Large intestine (tissue), 3 donors: ENCODE data around the gene MYO7B. TPM values are rescaled to one million over a fixed set of nuclear protein-coding genes. Genes with fewer than 3 reads are reported as not detected.

Experiments used
- DNase-seq, 2 donors: peaks; one replicate each; pipeline versions ENCODE4 v3.0.0 to v3.0.0-alpha.2; 2013
- H3K27ac ChIP-seq: one replicate; pipeline ENCODE4 v1.5.1; 2013; ENCODE audit warnings: low read length
- H3K27me3 ChIP-seq: 2 replicates; pipeline ENCODE4 v1.6.1; 2013; ENCODE audit warnings: low read length; ENCODE audit not compliant: control insufficient read depth, insufficient read depth
- H3K36me3 ChIP-seq: 2 replicates; pipeline ENCODE4 v1.6.1; 2013; ENCODE audit warnings: low read length; ENCODE audit not compliant: control insufficient read depth, insufficient read depth
- H3K4me1 ChIP-seq: one replicate; pipeline ENCODE4 v1.6.1; 2013; ENCODE audit warnings: low read length; ENCODE audit not compliant: control insufficient read depth, insufficient read depth
- H3K4me3 ChIP-seq: one replicate; pipeline ENCODE4 v1.5.1; 2013; ENCODE audit warnings: low read length
- H3K9me3 ChIP-seq: one replicate; pipeline ENCODE4 v1.6.1; 2013; ENCODE audit warnings: mild to moderate bottlenecking, low read depth, low read length, moderate library complexity; ENCODE audit not compliant: control insufficient read depth
- WGBS: methylation state at CpG from one replicate; pipeline ENCODE4 v1.1.5; 2013; ENCODE audit warnings: low lambda C conversion rate; ENCODE audit not compliant: insufficient coverage; 5-methylcytosine and 5-hydroxymethylcytosine counted together
- polyA plus RNA-seq: library from polyadenylated mRNA; unstranded; fragments of 120-200 nt; gene quantifications from one replicate; pipeline ENCODE4 v1.2.1, GENCODE V29; 2013

MYO7B gene
- polyA plus RNA-seq, 1 donor: 254 TPM

DNA sequence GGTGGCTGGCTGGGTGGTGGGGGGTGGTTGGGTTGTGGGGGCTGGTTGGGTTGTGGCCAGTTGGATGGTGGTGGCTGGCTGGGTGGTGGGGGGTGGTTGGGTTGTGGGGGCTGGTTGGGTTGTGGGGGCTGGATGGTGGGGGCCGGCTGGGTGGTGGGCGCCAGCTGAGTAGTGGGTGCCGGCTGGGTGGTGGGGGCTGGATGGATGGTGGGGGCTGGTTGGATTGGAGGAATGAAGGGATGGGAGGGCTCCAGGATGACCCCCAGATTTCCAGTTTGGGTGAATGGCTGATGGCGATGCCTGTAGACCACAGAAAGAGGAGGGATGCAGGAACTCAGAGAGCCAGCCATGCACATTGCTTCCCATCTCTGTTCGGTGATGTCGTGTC is 83.7 kb downstream of the MYO7B start:
- no peak for DNase-seq
- Histone ChIP-seq H3K36me3 (peaks cover 79% of the 10 kb centered on the region), H3K4me3 (no peak overlapping the region), H3K9me3 (no peaks in the 10 kb centered on the region), H3K27me3 (no peaks in the 10 kb centered on the region), H3K4me1 (no peaks in the 10 kb centered on the region), H3K27ac (no peak overlapping the region)
- 100% methylated on average over 1 of the region's 6 CpGs for WGBS

GRCh38 chr2:127619877-127620705 is 84.6 kb downstream of the MYO7B start:
- Histone ChIP-seq H3K4me1 (no peaks in the 10 kb centered on the region), H3K36me3 (peaks cover 79% of the 10 kb centered on the region), H3K4me3 (no peak overlapping the region), H3K27ac (no peak overlapping the region), H3K9me3 (no peaks in the 10 kb centered on the region), H3K27me3 (no peaks in the 10 kb centered on the region)
- no CpG with 5 or more reads among the region's 16 CpGs for WGBS
- no peak for DNase-seq

DNA sequence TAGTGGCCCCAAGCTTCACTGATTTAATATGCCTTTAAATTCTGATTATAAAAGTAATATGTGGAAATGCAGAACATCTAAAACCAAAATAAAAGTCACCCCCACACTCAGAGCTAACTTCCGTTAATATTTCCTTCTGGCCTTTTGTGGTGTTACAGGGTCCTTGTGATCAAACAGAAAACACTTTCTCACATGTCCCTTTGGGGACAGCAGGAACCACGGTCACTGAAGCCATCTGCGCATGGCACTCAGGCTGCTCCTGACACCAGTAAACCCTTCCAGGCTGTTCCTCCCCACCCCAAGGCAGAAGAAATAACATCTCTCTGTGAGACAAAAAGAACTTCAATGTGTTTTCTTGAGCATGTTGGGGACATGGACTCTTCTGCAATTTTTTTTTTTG is 85.4 kb downstream of the MYO7B start:
- no peak overlapping the region for H3K27ac ChIP-seq
- no peak overlapping the region for H3K4me3 ChIP-seq
- no peak for DNase-seq
- H3K27me3 ChIP-seq: no peaks in the 10 kb centered on the region
- no CpG with 5 or more reads among the region's 3 CpGs for WGBS
- H3K36me3 ChIP-seq: peaks cover 83% of the 10 kb centered on the region
- H3K4me1 ChIP-seq: no peaks in the 10 kb centered on the region
- H3K9me3 ChIP-seq: no peaks in the 10 kb centered on the region

DNA sequence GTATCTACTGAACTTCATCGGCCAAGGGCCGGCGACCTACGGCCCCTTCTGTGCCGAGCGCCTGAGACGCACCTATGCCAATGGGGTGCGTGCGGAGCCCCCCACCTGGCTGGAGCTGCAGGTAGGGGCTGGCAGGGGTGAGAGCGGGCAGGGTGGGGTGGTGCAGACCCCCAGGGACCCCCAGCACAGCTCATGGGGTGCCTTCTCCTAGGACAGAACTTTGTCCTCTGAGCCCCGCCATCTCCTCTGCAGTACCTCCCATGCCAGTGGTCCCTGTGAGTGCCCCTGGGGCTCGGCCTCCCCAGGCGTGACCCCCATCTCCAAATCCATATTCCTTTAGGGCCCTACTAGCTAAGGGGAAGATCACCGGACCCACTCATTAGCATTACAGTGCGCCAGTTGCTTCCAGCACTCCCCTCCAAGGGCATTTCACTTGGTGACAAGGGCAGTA is 86.5 kb downstream of the MYO7B start:
- H3K27ac ChIP-seq: no peak overlapping the region
- H3K27me3 ChIP-seq: no peaks in the 10 kb centered on the region
- 97% methylated on average over 7 of the region's 15 CpGs for WGBS
- no peaks in the 10 kb centered on the region for H3K4me1 ChIP-seq
- no peak for DNase-seq
- peaks cover 82% of the 10 kb centered on the region for H3K36me3 ChIP-seq
- H3K9me3 ChIP-seq: no peaks in the 10 kb centered on the region
- no peak overlapping the region for H3K4me3 ChIP-seq

- Histone ChIP-seq H3K27me3 (no peaks in the 10 kb centered on the region), H3K36me3 (peaks cover 86% of the 10 kb centered on the region), H3K4me3 (no peak overlapping the region), H3K27ac (no peak overlapping the region), H3K9me3 (no peaks in the 10 kb centered on the region), H3K4me1 (no peaks in the 10 kb centered on the region)
- WGBS: no CpG with 5 or more reads among the region's 21 CpGs
- no peak for DNase-seq
Observed at GRCh38 chr2:127622561-127623387, 87.3 kb downstream of the MYO7B start.

- no peaks in the 10 kb centered on the region for H3K27me3 ChIP-seq
- no CpG with 5 or more reads among the region's 38 CpGs for WGBS
- H3K27ac ChIP-seq: no peak overlapping the region
- H3K36me3 ChIP-seq: peaks cover 85% of the 10 kb centered on the region
- H3K4me3 ChIP-seq: no peak overlapping the region
- DNase-seq: no peak
- H3K9me3 ChIP-seq: no peaks in the 10 kb centered on the region
- no peaks in the 10 kb centered on the region for H3K4me1 ChIP-seq
Observed at GRCh38 chr2:127623388-127624319, 88.2 kb downstream of the MYO7B start.

DNA sequence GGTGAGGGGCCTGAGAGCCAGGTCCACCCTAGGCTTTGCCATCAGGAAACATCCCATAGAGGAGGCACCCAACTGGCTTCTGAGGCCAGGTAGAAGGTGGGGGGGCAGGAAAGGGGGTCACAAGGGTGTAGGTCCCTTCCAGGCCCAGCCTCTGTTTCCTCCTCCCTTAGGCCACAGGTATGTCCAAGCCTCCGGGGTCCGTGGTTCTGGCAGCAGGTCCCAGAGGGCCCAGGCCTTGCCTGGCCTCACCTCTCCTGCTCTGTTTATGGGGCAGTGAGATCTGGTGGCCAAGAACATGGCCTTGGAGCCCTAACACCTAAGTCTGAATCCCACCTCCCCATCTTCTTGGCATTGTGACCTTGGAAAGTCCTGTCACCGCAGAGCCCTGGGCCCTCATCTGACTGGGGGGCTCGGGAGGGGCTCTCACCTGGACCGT is 88.9 kb downstream of the MYO7B start:
- Histone ChIP-seq H3K27ac (no peak overlapping the region), H3K27me3 (no peaks in the 10 kb centered on the region), H3K9me3 (no peaks in the 10 kb centered on the region), H3K36me3 (peaks cover 85% of the 10 kb centered on the region), H3K4me3 (no peak overlapping the region), H3K4me1 (no peaks in the 10 kb centered on the region)
- no peak for DNase-seq
- no CpG with 5 or more reads among the region's 5 CpGs for WGBS

DNA sequence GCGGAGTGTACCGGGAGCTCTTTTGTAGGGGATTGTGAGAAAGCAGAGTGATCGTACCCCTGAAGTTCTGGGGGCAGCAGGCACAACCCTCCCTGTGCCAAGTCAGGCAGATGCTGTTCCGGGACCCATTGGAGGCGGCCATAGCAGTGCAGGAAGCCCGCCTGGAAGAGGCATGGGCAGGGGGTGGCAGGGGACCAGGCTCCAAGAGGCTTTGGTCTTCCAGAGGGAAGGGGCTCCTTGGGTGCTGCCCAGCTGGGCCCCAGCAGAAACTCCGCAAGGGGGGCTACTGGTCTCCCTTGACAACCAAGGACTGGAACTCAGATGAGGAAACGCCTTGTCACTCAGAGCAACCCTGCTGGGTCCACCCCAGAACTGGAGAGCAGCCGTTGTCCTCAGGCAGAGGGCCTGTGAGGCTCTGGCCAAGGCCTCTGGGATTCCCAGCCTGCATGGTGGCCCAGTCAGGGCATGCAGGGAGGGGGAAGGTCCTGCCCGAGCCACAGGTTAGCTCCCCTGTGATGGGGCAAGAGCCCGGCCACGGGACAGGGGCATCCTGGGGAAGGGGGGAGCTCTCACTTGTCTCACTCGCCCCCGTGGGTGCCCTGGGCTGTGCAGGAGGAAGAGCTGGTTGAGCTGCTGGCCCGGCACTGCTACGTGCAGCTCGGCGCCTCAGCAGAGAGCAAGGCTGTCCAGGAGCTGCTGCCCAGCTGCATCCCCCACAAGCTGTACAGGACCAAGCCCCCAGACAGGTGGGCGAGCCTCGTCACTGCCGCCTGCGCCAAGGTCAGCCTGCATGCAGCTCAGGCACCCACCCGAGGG is 89.5 kb downstream of the MYO7B start:
- no peak for DNase-seq
- H3K27ac ChIP-seq: no peak overlapping the region
- no peaks in the 10 kb centered on the region for H3K9me3 ChIP-seq
- peaks cover 86% of the 10 kb centered on the region for H3K36me3 ChIP-seq
- H3K27me3 ChIP-seq: no peaks in the 10 kb centered on the region
- no peak overlapping the region for H3K4me3 ChIP-seq
- WGBS: no CpG with 5 or more reads among the region's 23 CpGs
- H3K4me1 ChIP-seq: no peaks in the 10 kb centered on the region

GRCh38 chr2:127625572-127625951 is 90.1 kb downstream of the MYO7B start:
- peaks cover 88% of the 10 kb centered on the region for H3K36me3 ChIP-seq
- DNase-seq: no peak
- H3K9me3 ChIP-seq: no peaks in the 10 kb centered on the region
- H3K27me3 ChIP-seq: no peaks in the 10 kb centered on the region
- H3K27ac ChIP-seq: no peak overlapping the region
- H3K4me3 ChIP-seq: no peak overlapping the region
- H3K4me1 ChIP-seq: no peaks in the 10 kb centered on the region
- no CpG with 5 or more reads among the region's 2 CpGs for WGBS
